ENCODE results near the gene IP6K2.
"Not testable (repeated sequence)": the region's sequence is repeated elsewhere in the genome, so short reads cannot be mapped to it uniquely, and the experiment has no call there.

Gene IP6K2

DNA sequence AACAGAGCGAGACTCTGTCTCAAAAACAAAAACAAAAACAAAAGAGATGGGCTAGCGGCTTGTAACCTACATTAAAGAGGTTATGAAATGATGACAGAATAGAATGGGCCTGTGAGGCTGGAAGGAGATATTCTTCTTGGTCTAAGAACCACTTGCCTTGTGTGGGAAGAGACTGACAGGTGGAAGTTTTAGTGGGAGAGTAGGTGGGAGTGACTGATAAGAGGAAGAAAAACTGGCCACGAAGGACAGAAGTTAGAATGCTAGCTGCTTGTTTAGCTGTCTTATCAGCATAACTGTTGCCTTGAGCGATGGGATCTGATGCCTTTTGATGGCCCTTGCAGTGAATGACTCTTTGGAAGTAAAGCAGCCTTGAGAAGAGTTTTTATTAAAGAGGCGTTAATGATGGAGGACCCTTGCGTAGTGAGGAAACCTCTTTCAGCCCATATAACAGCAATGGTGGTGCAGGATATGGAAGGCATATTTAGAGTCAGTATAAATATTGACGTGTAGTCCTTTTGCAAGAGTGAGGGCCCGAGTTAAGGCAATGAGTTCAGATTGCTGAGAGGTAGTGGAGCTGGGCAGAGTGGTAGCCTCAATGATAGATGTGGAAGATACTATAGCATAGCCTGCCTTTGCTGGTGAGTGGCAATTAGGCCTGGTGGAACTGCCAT lies 8.3 kb upstream of the IP6K2 start:
- not testable (repeated sequence) for DNase-seq

- no peak for DNase-seq
Observed at GRCh38 chr3:48723725-48724124, 6.7 kb upstream of the IP6K2 start.

DNA sequence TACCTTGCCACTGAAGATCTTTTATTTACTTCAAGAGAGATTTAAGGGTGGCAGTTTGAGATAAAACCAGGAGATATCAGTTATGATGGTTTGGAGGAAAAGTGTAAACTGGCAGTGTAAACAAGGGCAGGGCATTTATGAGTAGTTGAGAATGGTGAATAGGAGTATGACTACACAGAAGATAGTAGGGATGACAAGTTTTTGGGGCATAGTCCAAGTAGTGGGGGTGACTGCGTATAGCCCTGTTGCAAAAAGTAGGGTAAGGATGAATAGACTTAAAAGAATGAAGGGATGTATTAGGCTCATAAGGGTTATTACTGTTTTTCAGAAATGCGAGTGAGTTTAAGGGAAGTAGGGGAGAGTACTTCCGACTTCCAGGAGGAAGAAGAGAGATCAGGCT lies 6.3 kb upstream of the IP6K2 start:
- not testable (repeated sequence) for DNase-seq

GRCh38 chr3:48716508-48716981 lies 476 bp downstream of the IP6K2 start:
- peak; percentile 70 for DNase-seq

DNA sequence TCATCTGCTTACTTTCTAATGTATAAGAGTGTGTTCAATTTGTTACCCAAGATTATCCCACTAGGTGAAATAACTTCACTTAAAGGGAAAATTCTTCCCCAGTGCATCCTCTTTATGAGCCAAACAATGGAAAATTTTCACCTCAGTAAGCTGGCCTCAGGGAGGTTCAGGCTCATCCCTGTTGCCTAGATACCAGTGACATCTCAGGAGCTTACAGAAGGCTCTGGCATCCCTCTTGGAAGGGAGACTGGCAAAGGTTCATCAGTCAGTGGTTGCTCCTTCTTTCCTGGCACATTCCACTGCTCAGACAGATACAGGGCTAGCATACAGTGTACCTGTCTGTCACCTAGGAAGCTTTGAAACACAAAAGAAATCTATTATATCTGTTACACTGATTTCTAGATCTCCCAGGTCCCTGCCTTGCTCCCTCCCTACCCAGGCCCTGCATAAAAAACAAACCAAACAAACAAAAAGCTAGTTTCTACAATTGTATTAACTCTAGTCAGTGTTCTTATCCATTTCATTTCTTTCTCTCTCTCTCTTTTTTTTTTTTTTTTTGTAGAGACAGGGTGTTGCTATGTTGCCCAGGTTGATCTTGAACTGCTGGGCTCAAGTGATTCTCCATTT lies 1.7 kb downstream of the IP6K2 start:
- DNase-seq: no peak

GRCh38 chr3:48711727-48712126 lies 5.3 kb downstream of the IP6K2 start:
- DNase-seq: no peak

- DNase-seq: no peak
Observed at GRCh38 chr3:48709051-48709461, 8.0 kb downstream of the IP6K2 start.

DNA sequence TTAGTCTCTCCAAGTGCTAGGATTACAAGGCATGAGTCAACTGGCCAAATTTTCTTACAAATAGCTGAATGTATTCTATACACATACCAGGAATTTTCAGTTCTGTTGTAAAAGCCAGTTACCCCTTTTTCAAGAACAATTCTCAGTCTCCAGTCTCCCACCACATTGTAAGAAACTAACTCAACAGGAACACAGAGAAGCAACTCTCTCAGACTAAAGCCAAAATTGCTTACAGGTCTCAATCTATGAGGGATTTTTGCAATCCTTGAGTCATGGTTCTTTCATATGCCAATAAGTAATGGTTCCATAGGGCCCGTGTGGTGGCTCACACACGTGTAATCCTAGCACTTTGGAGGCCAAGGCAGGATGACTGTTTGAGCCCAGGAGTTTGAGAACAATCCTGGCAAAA lies 8.5 kb downstream of the IP6K2 start:
- DNase-seq: no peak

GRCh38 chr3:48707157-48707556 lies 9.9 kb downstream of the IP6K2 start:
- no peak for DNase-seq

- DNase-seq: no peak
Observed at GRCh38 chr3:48702320-48702920, 14.6 kb downstream of the IP6K2 start.

DNA sequence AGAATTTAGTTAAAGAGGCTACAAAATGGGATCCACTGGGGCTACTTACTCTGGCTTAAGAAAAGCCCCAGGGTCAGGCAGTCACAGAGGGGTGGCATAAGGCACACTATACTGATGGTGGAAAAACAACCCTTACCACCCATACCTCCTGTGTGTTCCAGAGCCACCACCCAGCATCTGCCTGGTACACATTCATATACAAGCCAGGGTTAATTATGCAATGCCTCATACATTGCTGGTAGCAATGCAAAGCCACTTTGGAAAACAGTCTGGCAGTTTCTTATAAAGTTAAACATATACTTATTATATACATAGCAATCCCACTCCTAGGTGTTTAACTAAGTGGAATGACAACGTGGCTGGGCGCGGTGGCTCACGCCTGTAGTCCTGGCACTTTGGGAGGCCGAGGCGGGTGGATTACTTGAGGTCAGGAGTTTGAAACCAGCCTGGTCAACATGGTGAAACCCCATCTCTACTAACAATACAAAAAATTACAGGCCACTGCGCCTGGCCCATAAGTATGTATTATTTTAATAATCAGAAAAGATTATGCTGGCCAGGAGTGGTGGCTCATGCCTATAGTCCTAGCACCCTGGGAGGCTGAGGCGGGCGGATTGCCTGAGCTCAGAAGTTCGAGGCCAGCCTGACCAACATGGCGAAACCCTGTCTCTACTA lies 16.2 kb downstream of the IP6K2 start:
- no peak for DNase-seq

DNA sequence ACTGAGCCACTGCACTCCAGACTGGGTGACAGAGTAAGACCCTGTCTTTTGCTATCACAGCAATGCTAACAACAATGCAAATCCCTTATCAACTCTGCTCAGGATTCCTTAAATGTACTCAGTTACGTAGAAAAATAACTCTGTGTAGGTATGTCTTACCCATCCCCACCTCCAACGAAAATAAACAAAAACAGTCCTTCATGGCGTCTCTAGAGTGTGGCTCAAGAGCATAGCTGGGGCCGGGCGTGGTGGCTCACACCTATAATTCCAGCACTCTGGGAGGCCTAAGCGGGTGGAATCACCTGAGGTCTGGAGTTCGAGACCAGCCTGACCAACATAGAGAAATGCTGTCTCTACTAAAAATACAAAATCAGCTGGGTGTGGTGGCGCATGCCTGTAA lies 18.1 kb downstream of the IP6K2 start:
- no peak for DNase-seq

DNA sequence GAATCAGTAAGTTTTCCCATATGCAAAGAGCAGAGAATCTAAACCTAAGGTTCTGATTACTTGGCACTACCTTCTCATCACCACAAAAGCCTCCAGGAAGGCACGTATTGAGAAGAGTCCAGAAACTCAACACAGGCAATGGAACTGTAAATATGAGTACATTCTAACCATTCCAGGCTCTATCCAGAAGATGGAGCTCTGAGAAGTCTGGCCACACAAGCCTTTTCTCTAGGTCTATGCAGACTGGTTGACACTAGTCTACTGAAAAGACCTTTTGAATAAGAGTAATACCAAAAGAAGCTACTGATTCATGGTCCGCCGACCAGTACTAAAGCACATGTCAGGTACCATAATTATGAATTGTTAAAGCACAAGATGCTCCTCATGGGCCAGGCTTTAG lies 19.1 kb downstream of the IP6K2 start:
- DNase-seq: no peak

GRCh38 chr3:48696601-48697000 lies 20.4 kb downstream of the IP6K2 start:
- DNase-seq: no peak

GRCh38 chr3:48696156-48696555 lies 20.9 kb downstream of the IP6K2 start:
- no peak for DNase-seq

- no peak for DNase-seq
Observed at GRCh38 chr3:48695393-48695753, 21.6 kb downstream of the IP6K2 start.

DNA sequence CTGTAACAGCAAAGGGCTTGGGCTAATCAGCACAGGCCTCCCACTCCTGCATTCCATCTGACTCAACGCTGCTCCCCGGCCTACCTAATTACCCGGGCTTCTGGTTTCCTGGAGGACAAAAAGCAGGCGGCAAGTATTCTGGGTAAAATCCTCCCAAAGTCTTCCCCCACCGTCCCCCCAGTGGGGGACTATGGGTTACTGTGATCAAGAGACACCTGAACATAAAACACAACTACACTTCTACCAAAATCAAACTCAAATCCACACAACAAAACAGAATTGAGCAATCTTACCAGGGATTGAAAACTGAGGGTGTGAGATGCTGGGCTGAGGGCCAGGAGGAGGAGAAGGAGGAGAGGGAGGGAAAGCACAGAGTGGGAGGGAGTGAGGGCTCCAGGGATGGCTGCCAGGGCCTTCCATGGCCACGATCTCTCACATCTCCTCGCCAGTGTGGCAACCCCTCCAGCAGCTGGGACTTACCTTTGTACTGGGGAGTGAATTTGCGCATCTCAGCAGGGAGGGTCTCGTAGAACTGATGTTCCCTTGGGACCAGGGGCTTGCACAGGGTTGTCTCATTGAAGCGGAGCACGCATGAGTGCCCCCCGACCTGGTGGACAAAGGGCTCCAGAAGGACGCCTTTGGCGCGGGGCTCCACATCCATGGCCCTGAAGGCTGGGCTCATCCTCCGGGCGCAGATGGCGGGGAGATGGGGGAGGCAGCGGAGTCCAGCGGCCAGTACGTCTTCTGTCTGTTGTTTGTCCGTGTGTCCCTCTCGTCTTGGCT lies 22.2 kb downstream of the IP6K2 start:
- DNase-seq: no peak

DNA sequence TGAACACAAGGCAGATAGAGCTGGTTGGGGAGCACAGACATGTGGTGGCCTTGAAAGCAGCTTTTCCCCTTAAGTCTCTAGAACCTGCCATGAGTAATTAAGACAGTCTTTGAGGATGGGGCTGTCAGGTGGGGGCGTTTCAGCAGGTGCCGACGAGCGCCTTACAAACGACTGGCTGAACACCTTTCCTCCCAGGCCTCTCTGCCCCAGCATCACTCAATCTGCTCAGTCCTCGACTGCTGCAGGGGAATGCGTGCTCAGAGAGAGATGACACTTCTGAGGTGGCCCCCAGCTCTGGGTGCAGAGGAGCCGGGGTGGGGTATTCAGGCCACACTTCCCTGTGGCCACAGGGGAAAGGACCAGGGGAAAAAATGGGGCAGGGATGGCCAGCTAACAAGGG lies 23.2 kb downstream of the IP6K2 start:
- no peak for DNase-seq

DNA sequence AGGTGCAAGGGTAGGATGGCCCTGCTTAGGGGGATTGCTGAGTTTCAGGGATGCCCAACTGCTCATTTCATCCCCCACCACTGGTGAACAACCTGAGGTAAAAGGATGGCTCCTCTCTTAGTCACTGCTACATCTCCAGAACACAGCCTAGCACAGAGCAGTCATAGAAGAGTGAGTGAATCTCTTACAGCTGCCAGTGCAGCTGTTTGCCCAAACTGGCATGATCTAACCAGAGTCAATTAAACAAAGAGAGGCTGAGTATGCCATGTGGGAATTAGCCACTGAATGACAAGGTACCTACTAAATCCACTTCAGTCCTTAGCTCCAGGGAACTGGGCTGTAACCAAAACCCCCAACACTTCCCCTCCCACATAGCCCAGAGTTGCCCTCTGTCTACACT lies 24.5 kb downstream of the IP6K2 start:
- DNase-seq: no peak

DNA sequence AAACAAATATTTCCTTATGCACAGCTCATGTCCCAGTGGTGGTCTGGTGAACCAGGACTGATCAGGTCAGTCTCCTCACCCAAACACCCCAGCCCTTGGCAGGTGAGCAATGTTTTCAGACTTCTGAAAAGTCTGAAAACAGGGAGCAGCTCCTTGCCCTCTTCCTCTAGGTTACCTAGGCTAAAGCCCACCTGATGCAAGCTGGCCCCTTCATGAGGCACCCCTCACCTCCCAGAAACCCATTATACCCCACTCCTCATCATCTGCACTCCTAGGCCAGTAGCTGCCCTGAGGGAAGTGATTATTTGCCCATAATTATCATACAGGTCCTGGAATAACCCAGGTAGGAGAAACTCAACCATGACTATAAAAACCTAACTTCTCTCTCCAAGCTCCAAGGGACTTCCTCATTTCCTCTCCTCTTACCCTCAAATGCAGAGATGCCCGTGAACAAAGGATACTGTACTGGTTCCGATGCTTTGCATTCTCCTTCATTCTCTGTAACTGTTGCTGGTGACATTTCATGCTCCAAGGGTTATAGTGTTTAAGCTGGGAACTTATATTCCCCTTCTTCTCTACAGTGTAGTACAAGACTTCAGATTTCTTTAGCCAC lies 26.1 kb downstream of the IP6K2 start:
- no peak for DNase-seq

- DNase-seq: no peak
Observed at GRCh38 chr3:48689384-48689783, 27.6 kb downstream of the IP6K2 start.

- no peak for DNase-seq
Observed at GRCh38 chr3:48688737-48689075, 28.3 kb downstream of the IP6K2 start.

All from activated CD8-positive, alpha-beta memory T cell treated with anti-CD3 and anti-CD28 coated beads for 24 hours (primary cell).